ENCODE measurements around the gene NTN3. TPM values are rescaled to one million over a fixed set of nuclear protein-coding genes. Genes with fewer than 3 reads are reported as not detected.

Gene NTN3
- total and polyA plus RNA-seq, 2 of the 8 experiments (the other 6 are each of a cell fraction or from before 2014, with no cell fraction given): 0.30 to 0.34 TPM

- no peak for FAIRE-seq
- no peak for TF ChIP-seq SP1 (IDR thresholded peaks at IDR 0.05; ENCODE audit: low read depth, low read length)
- TF ChIP-seq CTBP2 (IDR thresholded peaks at IDR 0.05; ENCODE audit: borderline replicate concordance, insufficient read depth, insufficient read length, low read length): no peak
- TF ChIP-seq HDAC6 (IDR thresholded peaks at IDR 0.05; ENCODE audit: low read depth, low read length): no peak
- no peak for TF ChIP-seq TAF1 (IDR thresholded peaks at IDR 0.05; ENCODE audit: low read depth, low read length)
- TF ChIP-seq CEBPB (IDR thresholded peaks at IDR 0.05; ENCODE audit: low read depth, low read length): no peak
- no peak for TF ChIP-seq TAF7 (optimal IDR thresholded peaks at IDR 0.05; ENCODE audit: borderline replicate concordance, low read depth, low read length)
- no peak for TF ChIP-seq E2F6 (IDR thresholded peaks at IDR 0.05)
- no peak for TF ChIP-seq SRF (IDR thresholded peaks at IDR 0.05; ENCODE audit: low read depth, low read length)
- TF ChIP-seq RAD21 (IDR thresholded peaks at IDR 0.05 in 1 of 2, conservative IDR thresholded peaks at IDR 0.05 in 1 of 2; ENCODE audit: low read depth in 2 of 2, low read length in 2 of 2): no peak; a peak in 1 of 4 replicates
- no peak for TF ChIP-seq YY1 (IDR thresholded peaks at IDR 0.05; ENCODE audit: low read depth, low read length)
- TF ChIP-seq NANOG (IDR thresholded peaks at IDR 0.05; ENCODE audit: insufficient read depth, low read depth, low read length, poor library complexity, severe bottlenecking): no peak
- TF ChIP-seq CHD1 (IDR thresholded peaks at IDR 0.05; ENCODE audit: low read depth, low read length): no peak
- TF ChIP-seq BACH1 (IDR thresholded peaks at IDR 0.05; ENCODE audit: low read length): no peak
Observed at GRCh38 chr16:2432286-2432685, 38.8 kb upstream of the NTN3 start.

More at GRCh38 chr16:2432286-2432685, 38.8 kb upstream of the NTN3 start:
- H4K20me1 ChIP-seq (replicated peaks in 1 of 2; ENCODE audit: control insufficient read depth in 1 of 2, insufficient read depth in 2 of 2, low read length in 2 of 2): peaks cover 11 to 17% of the 10 kb centered on the region in 2 experiments
- H3K18ac ChIP-seq (ENCODE audit: extremely low read depth, low read length): no peak overlapping the region
- no peak overlapping the region for H4K91ac ChIP-seq (replicated peaks; ENCODE audit: insufficient read length, low read length)
- DNase-seq (ENCODE audit: low read depth in 1 of 2, low spot score in 2 of 2): no peak
- 0 out of 2 replicates have a peak, but pooled peaks cover 6% of the 10 kb centered on the region for H3K79me1 ChIP-seq (ENCODE audit: low read depth, low read length)
- H2BK12ac ChIP-seq (ENCODE audit: low read depth, low read length): no peak overlapping the region
- H3K27ac ChIP-seq (ENCODE audit: low read depth, low read length): no peak overlapping the region
- peaks cover 0 to 15% of the 10 kb centered on the region in 2 experiments; a peak in 2 of 4 replicates for H3K79me2 ChIP-seq (ENCODE audit: control insufficient read depth in 1 of 2, insufficient read depth in 2 of 2, low read length in 2 of 2)
- H2AFZ ChIP-seq (ENCODE audit: low read length): no peak overlapping the region
- H3K56ac ChIP-seq (replicated peaks; ENCODE audit: insufficient read length, low read depth, low read length): no peak overlapping the region
- no peak overlapping the region for H2BK120ac ChIP-seq (replicated peaks; ENCODE audit: low read depth, low read length)
- H3K14ac ChIP-seq (ENCODE audit: insufficient read length): no peak overlapping the region
- no peak overlapping the region for H2BK15ac ChIP-seq (ENCODE audit: low read length)
- H3K36me3 ChIP-seq (ENCODE audit: control insufficient read depth in 2 of 4, insufficient read depth in 4 of 4, low read length in 3 of 4): peaks cover 25 to 44% (median 37%) of the 10 kb centered on the region in 4 experiments
- peaks cover 0 to 9% (median 2%) of the 10 kb centered on the region in 4 experiments; a peak in 2 of 7 replicates for H3K27me3 ChIP-seq (replicated peaks in 1 of 4; ENCODE audit: control insufficient read depth in 3 of 4, extremely low read depth in 1 of 4, insufficient read depth in 3 of 4, low read length in 3 of 4)
- no peak overlapping the region for H3K4ac ChIP-seq (replicated peaks; ENCODE audit: insufficient read length, low read depth, low read length)
- H2BK20ac ChIP-seq (ENCODE audit: low read length): no peak overlapping the region
- peaks cover 12% of the 10 kb centered on the region; the same call in 1 of the 2 replicates for H3K23me2 ChIP-seq (ENCODE audit: low read depth, low read length)
- no peak overlapping the region for H2AK5ac ChIP-seq (ENCODE audit: low read depth, low read length)
- H3K23ac ChIP-seq (ENCODE audit: insufficient read length): no peak overlapping the region
- WGBS, 2 experiments (ENCODE audit: extremely low coverage in 1 of 2, insufficient coverage in 1 of 2, insufficient read length in 1 of 2, insufficient replicate concordance in 2 of 2, low coverage in 1 of 2, low lambda C conversion rate in 2 of 2, missing lambda C conversion rate in 1 of 2): 93% methylated on average over 6 of the region's 6 CpGs; no CpG with 5 or more reads in 1 of the 2 experiments
- no peak overlapping the region for H3K9ac ChIP-seq (replicated peaks in 1 of 4; ENCODE audit: extremely low read depth in 1 of 4, low read depth in 3 of 4, low read length in 3 of 4)
- ChIA-PET POLR2A (ENCODE audit: partially characterized antibody) (interaction anchor here (0.7 to 1.4 kb wide), 2 partner anchors 181 to 220 kb away, joined by 3 read pairs; partner anchors contain the start of gene ECI1), CTCF (ENCODE audit: partially characterized antibody) (interaction anchor here (0.5 kb wide), 1 partner anchor 89 kb away, joined by 3 read pairs; no protein-coding TSS in a partner anchor)
- peaks cover 0 to 13% (median 6%) of the 10 kb centered on the region in 4 experiments; a peak in 5 of 7 replicates for H3K4me1 ChIP-seq (replicated peaks in 1 of 4; ENCODE audit: control insufficient read depth in 3 of 4, insufficient read depth in 4 of 4, low read length in 3 of 4)
- no peak overlapping the region for H3K4me2 ChIP-seq (ENCODE audit: insufficient read depth in 1 of 2, low read depth in 2 of 2, low read length in 2 of 2)
- no peak overlapping the region for H4K5ac ChIP-seq (ENCODE audit: insufficient read length, low read depth, low read length)
- H3K4me3 ChIP-seq (ENCODE audit: extremely low read depth in 1 of 4, insufficient read depth in 2 of 4, low read depth in 3 of 4, low read length in 4 of 4): no peak overlapping the region
- no peak overlapping the region for H4K8ac ChIP-seq (ENCODE audit: extremely low read depth, insufficient read depth, low read length)
- H2BK5ac ChIP-seq (ENCODE audit: low read depth, low read length): no peak overlapping the region
- H3K9me3 ChIP-seq (ENCODE audit: insufficient read depth in 2 of 2, low read depth in 1 of 2, low read length in 1 of 2): no peaks in the 10 kb centered on the region
